GM23338 (cell line): ENCODE results near the gene MR1. TPM values are rescaled to one million over a fixed set of nuclear protein-coding genes. Genes with fewer than 3 reads are reported as not detected.

Experiments
- ATAC-seq: fragments of 200-7000 bp; cut with Tn5 transposase; 3 replicates; pipeline ENCODE4 v1.9.1; 2020
- DNase-seq: peaks from one replicate; pipeline ENCODE4 v3.0.0-alpha.2; 2015; ENCODE audit warnings: low spot score
- H2AFZ ChIP-seq: fragments of 200-600 bp; sonication (generic); 2 replicates; pipeline ENCODE4 v1.8.0; 2016; ENCODE audit warnings: antibody characterized with exemption, mild to moderate bottlenecking, moderate library complexity
- H3F3A ChIP-seq: fragments of 200-600 bp; sonication (generic); replicated peaks from 2 replicates; pipeline ENCODE4 v1.8.0; 2017; ENCODE audit warnings: antibody characterized with exemption, mixed run types, low read depth
- H3K27ac ChIP-seq: fragments of 200-600 bp; sonication (generic); 2 replicates; pipeline ENCODE4 v1.6.1; 2016; ENCODE audit warnings: low read depth
- H3K27me3 ChIP-seq: fragments of 200-600 bp; sonication (generic); 2 replicates; pipeline ENCODE4 v1.8.0; 2016; ENCODE audit warnings: mild to moderate bottlenecking, mixed run types, moderate library complexity; ENCODE audit not compliant: insufficient read depth
- H3K36me3 ChIP-seq: fragments of 200-600 bp; sonication (generic); 2 replicates; pipeline ENCODE4 v1.8.0; 2016; ENCODE audit warnings: mild to moderate bottlenecking; ENCODE audit not compliant: insufficient read depth
- H3K4me1 ChIP-seq: fragments of 200-600 bp; sonication (generic); 2 replicates; pipeline ENCODE4 v1.8.0; 2016; ENCODE audit warnings: mild to moderate bottlenecking, moderate library complexity; ENCODE audit not compliant: insufficient read depth
- H3K4me2 ChIP-seq: fragments of 200-600 bp; sonication (generic); 2 replicates; pipeline ENCODE4 v1.7.1; 2017; ENCODE audit warnings: mixed run types
- H3K4me3 ChIP-seq: fragments of 200-600 bp; sonication (generic); 2 replicates; pipeline ENCODE4 v1.6.1; 2016; ENCODE audit warnings: mixed run types
- H3K79me2 ChIP-seq: fragments of 200-600 bp; sonication (generic); replicated peaks from 2 replicates; pipeline ENCODE4 v1.8.0; 2017; ENCODE audit warnings: mild to moderate bottlenecking; ENCODE audit not compliant: insufficient read depth
- H3K9me2 ChIP-seq: fragments of 200-600 bp; sonication (generic); 2 replicates; pipeline ENCODE4 v1.8.0; 2017; ENCODE audit not compliant: insufficient read depth
- H4K20me1 ChIP-seq: fragments of 200-600 bp; sonication (generic); replicated peaks from 2 replicates; pipeline ENCODE4 v1.8.0; 2017; ENCODE audit warnings: mild to moderate bottlenecking; ENCODE audit not compliant: insufficient read depth
- H3K27ac Mint-ChIP-seq: 2 replicates; pipeline ENCODE4 v1.8.0; 2020; ENCODE audit warnings: inconsistent platforms, mild to moderate bottlenecking, moderate library complexity, mixed read lengths
- H3K27me3 Mint-ChIP-seq: 3 replicates; pipeline ENCODE4 v1.8.0; 2022; ENCODE audit warnings: low read depth, mild to moderate bottlenecking, moderate library complexity, mixed read lengths, inconsistent platforms; ENCODE audit not compliant: insufficient read depth, poor library complexity
- H3K36me3 Mint-ChIP-seq: 3 replicates; pipeline ENCODE4 v1.8.0; 2021; ENCODE audit warnings: low read depth, mild to moderate bottlenecking, inconsistent platforms, moderate library complexity, mixed read lengths
- H3K4me1 Mint-ChIP-seq: 3 replicates; pipeline ENCODE4 v1.8.0; 2020; ENCODE audit warnings: mild to moderate bottlenecking, inconsistent platforms, mixed read lengths
- H3K4me3 Mint-ChIP-seq: 3 replicates; pipeline ENCODE4 v1.8.0; 2021; ENCODE audit warnings: moderate library complexity, mild to moderate bottlenecking, inconsistent platforms, mixed read lengths
- H3K9me3 Mint-ChIP-seq: 3 replicates; pipeline ENCODE4 v1.8.0; 2020; ENCODE audit warnings: moderate library complexity, mild to moderate bottlenecking, inconsistent platforms, mixed read lengths
- EZH2 ChIP-seq: fragments of 200-600 bp; sonication (generic); IDR thresholded peaks from one replicate; pipeline ENCODE4 v1.8.0; 2017; ENCODE audit warnings: antibody characterized with exemption, mild to moderate bottlenecking, low read depth; ENCODE audit not compliant: unreplicated experiment
- EZH2phosphoT487 ChIP-seq: fragments of 200-600 bp; sonication (generic); IDR thresholded peaks from one replicate; pipeline ENCODE4 v1.8.1; 2018; ENCODE audit warnings: antibody characterized with exemption; ENCODE audit not compliant: unreplicated experiment
- JUNB ChIP-seq: IDR thresholded peaks from one replicate; pipeline ENCODE4 v1.6.1; 2016; ENCODE audit warnings: antibody characterized with exemption; ENCODE audit not compliant: unreplicated experiment
- NANOG ChIP-seq: IDR thresholded peaks from 2 replicates; pipeline ENCODE4 v1.6.1; 2016; ENCODE audit warnings: antibody characterized with exemption, borderline replicate concordance
- POLR2AphosphoS5 ChIP-seq: IDR thresholded peaks from 2 replicates; pipeline ENCODE4 v1.6.1; 2016; ENCODE audit warnings: antibody characterized with exemption, low read depth
- STAT1 ChIP-seq: IDR thresholded peaks from one replicate; pipeline ENCODE4 v1.6.1; 2016; ENCODE audit warnings: antibody characterized with exemption; ENCODE audit not compliant: unreplicated experiment
- ZNF114 ChIP-seq: fragments of 250-450 bp; sonication (Bioruptor Pico); IDR thresholded peaks from 2 replicates; pipeline ENCODE4 v1.5.0; 2020; ENCODE audit warnings: mild to moderate bottlenecking, moderate library complexity
- ZNF331 ChIP-seq: fragments of 250-450 bp; sonication (Bioruptor Pico); IDR thresholded peaks from 2 replicates; pipeline ENCODE4 v1.5.0; 2020; ENCODE audit warnings: low read depth, mild to moderate bottlenecking, moderate library complexity
- polyA plus RNA-seq: library from polyadenylated mRNA; unstranded; fragments of >200 nt; fragmentation: Nextera tagmentation; extraction: Ambion mirVana; gene quantifications from 2 replicates; pipeline ENCODE4 v1.2.1, GENCODE V29; 2016
- total RNA-seq: library from RNA; depleted of rRNA; stranded (reverse); fragments of >200 nt; shearing (Covaris generic); gene quantifications from 2 replicates; pipeline ENCODE4 v1.2.3, GENCODE V29; 2014
- TF ChIP-seq, protein P1 (sequence below), 2 experiments: fragments of 200-600 bp in 1 of 2; sonication (generic) in 1 of 2; conservative IDR thresholded peaks; 2 replicates each; pipeline versions ENCODE4 v1.5.1 to v1.6.1; 2016 to 2017; ENCODE audit warnings: antibody characterized with exemption in 2 of 2, low read depth in 2 of 2, mild to moderate bottlenecking in 2 of 2, moderate library complexity in 1 of 2
- TF ChIP-seq, protein P2 (sequence below): IDR thresholded peaks from 2 replicates; pipeline ENCODE4 v1.6.1; 2016; ENCODE audit warnings: antibody characterized with exemption
- TF ChIP-seq, protein P3 (sequence below): IDR thresholded peaks from one replicate; pipeline ENCODE4 v1.6.1; 2018; ENCODE audit warnings: antibody characterized with exemption; ENCODE audit not compliant: unreplicated experiment

Gene MR1
- total and polyA plus RNA-seq, 2 experiments from 2014 or later, result 0.18 TPM; not detected in 1

DNA sequence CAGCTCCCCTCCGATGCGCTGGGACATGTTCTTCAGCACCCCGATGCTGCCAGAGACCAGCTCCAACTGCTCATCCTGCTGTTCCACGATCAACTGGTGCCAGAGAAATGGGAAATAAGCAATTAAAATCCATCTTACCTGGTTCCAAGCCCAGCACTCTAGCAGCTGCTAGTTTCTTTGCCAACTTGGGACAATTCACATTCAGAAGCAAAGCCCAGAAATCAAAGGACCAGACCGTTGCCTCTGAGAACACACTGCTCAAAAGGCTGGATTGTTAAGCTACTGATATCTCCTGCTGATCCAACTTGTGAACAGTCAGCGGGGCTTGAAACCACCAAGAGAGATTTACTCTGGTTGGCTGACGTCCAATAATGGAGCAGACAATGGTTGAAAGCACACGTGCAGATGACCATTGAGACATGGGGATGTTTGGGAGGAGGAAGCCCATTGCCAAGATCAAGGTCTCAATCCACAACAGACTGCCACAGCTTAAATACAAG, 45.5 kb upstream of the MR1 start (continued):
- TF ChIP-seq, protein P1, sequence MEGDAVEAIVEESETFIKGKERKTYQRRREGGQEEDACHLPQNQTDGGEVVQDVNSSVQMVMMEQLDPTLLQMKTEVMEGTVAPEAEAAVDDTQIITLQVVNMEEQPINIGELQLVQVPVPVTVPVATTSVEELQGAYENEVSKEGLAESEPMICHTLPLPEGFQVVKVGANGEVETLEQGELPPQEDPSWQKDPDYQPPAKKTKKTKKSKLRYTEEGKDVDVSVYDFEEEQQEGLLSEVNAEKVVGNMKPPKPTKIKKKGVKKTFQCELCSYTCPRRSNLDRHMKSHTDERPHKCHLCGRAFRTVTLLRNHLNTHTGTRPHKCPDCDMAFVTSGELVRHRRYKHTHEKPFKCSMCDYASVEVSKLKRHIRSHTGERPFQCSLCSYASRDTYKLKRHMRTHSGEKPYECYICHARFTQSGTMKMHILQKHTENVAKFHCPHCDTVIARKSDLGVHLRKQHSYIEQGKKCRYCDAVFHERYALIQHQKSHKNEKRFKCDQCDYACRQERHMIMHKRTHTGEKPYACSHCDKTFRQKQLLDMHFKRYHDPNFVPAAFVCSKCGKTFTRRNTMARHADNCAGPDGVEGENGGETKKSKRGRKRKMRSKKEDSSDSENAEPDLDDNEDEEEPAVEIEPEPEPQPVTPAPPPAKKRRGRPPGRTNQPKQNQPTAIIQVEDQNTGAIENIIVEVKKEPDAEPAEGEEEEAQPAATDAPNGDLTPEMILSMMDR (conservative IDR thresholded peaks at IDR 0.05; ENCODE audit: low read depth in 2 of 2), result no peak
- TF ChIP-seq EZH2phosphoT487 (no peak), ZNF114 (no peak), STAT1 (no peak), POLR2AphosphoS5 (no peak), EZH2 (no peak), ZNF331 (no peak)

DNA sequence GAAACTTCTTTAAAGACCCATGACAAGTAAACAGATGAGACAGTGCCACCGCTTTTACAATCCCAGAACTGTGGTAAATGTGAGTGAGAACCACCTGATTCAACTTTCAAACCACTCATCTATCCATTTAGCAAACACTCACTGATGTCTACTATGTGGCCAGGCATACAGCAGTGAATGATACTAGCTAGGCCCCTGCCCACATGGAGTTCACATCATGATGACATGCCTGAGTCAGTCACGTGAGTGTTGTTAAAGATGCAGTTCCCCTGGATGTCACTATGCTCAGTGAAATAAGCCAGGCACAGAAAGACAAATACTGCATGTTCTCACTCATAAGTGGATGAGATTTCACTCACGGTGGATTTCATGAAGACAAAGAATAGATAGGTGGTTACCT, 39.5 kb upstream of the MR1 start:
- H3K79me2 ChIP-seq, result peaks cover 30% of the 10 kb centered on the region
- no peak overlapping the region for H2AFZ ChIP-seq
- no peak overlapping the region for H3K4me3 ChIP-seq
- Mint-ChIP-seq H3K9me3 (no peaks in the 10 kb centered on the region), H3K4me3 (no peak overlapping the region), H3K27ac (no peak overlapping the region; the same call in 1 of the 2 replicates), H3K36me3 (peaks cover 43% of the 10 kb centered on the region), H3K27me3 (no peaks in the 10 kb centered on the region), H3K4me1 (no peaks in the 10 kb centered on the region)
- DNase-seq (no peak), ATAC-seq (no peak)
- no peaks in the 10 kb centered on the region for H3K27me3 ChIP-seq
- no peaks in the 10 kb centered on the region for H3K9me2 ChIP-seq
- H3F3A ChIP-seq, result no peaks in the 10 kb centered on the region
- H3K36me3 ChIP-seq, result 0 out of 2 replicates have a peak, but pooled peaks cover 12% of the 10 kb centered on the region
- H3K4me2 ChIP-seq, result no peak overlapping the region
- no peaks in the 10 kb centered on the region for H3K4me1 ChIP-seq
- H3K27ac ChIP-seq, result no peak overlapping the region
- H4K20me1 ChIP-seq, result peaks cover 13% of the 10 kb centered on the region
- TF ChIP-seq ZNF114, result no peak
- no peak for TF ChIP-seq STAT1
- TF ChIP-seq, protein P2, sequence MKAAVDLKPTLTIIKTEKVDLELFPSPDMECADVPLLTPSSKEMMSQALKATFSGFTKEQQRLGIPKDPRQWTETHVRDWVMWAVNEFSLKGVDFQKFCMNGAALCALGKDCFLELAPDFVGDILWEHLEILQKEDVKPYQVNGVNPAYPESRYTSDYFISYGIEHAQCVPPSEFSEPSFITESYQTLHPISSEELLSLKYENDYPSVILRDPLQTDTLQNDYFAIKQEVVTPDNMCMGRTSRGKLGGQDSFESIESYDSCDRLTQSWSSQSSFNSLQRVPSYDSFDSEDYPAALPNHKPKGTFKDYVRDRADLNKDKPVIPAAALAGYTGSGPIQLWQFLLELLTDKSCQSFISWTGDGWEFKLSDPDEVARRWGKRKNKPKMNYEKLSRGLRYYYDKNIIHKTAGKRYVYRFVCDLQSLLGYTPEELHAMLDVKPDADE, result no peak
- TF ChIP-seq ZNF331, result no peak
- no peak for TF ChIP-seq NANOG
- TF ChIP-seq JUNB, result no peak
- no peak for TF ChIP-seq EZH2
- TF ChIP-seq, protein P1 (conservative IDR thresholded peaks at IDR 0.05; ENCODE audit: low read depth in 2 of 2), result no peak
- no peak for TF ChIP-seq EZH2phosphoT487
- TF ChIP-seq, protein P3, sequence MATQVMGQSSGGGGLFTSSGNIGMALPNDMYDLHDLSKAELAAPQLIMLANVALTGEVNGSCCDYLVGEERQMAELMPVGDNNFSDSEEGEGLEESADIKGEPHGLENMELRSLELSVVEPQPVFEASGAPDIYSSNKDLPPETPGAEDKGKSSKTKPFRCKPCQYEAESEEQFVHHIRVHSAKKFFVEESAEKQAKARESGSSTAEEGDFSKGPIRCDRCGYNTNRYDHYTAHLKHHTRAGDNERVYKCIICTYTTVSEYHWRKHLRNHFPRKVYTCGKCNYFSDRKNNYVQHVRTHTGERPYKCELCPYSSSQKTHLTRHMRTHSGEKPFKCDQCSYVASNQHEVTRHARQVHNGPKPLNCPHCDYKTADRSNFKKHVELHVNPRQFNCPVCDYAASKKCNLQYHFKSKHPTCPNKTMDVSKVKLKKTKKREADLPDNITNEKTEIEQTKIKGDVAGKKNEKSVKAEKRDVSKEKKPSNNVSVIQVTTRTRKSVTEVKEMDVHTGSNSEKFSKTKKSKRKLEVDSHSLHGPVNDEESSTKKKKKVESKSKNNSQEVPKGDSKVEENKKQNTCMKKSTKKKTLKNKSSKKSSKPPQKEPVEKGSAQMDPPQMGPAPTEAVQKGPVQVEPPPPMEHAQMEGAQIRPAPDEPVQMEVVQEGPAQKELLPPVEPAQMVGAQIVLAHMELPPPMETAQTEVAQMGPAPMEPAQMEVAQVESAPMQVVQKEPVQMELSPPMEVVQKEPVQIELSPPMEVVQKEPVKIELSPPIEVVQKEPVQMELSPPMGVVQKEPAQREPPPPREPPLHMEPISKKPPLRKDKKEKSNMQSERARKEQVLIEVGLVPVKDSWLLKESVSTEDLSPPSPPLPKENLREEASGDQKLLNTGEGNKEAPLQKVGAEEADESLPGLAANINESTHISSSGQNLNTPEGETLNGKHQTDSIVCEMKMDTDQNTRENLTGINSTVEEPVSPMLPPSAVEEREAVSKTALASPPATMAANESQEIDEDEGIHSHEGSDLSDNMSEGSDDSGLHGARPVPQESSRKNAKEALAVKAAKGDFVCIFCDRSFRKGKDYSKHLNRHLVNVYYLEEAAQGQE, result no peak
